Psoas muscle (tissue), 8 donors: Measurements from ENCODE around the gene DAND5. TPM values are rescaled to one million over a fixed set of nuclear protein-coding genes. Genes with fewer than 3 reads are reported as not detected.

Source experiments
- ATAC-seq, 4 donors: fragments of 200-7000 bp; cut with Tn5 transposase; one replicate each; pipeline ENCODE4 v1.9.1; 2020; ENCODE audit warnings: moderate library complexity in 3 of 4, mild to moderate bottlenecking in 2 of 4
- DNase-seq, 2 donors: peaks; one replicate each; pipeline ENCODE4 v3.0.0-alpha.2; 2020
- H3K27ac ChIP-seq: fragments of 200-600 bp; one replicate; pipeline ENCODE4 v1.8.0; 2022
- H3K27me3 ChIP-seq, 3 donors: fragments of 200-600 bp in 1 of 3; one replicate each; pipeline versions ENCODE4 v1.6.1 to v1.8.0; 2013 to 2022; ENCODE audit warnings: low read length in 2 of 3, mild to moderate bottlenecking in 2 of 3, moderate library complexity in 1 of 3; ENCODE audit not compliant: insufficient read depth in 3 of 3
- H3K36me3 ChIP-seq, 2 donors: fragments of 200-600 bp in 1 of 2; one replicate each; pipeline versions ENCODE4 v1.6.1 to v1.8.0; 2013 to 2022; ENCODE audit warnings: low read depth in 1 of 2, mild to moderate bottlenecking in 1 of 2, moderate library complexity in 1 of 2; ENCODE audit not compliant: insufficient read depth in 1 of 2
- H3K4me1 ChIP-seq: fragments of 200-600 bp; one replicate; pipeline ENCODE4 v1.8.0; 2022
- H3K4me3 ChIP-seq: fragments of 200-600 bp; one replicate; pipeline ENCODE4 v1.8.0; 2022; ENCODE audit warnings: mild to moderate bottlenecking
- H3K9me3 ChIP-seq: fragments of 200-600 bp; one replicate; pipeline ENCODE4 v1.8.0; 2022
- WGBS, 3 donors: extraction: QIAGEN DNeasy Blood & Tissue Kit; methylation state at CpG; one replicate each; pipeline versions ENCODE4 v1.1.6 to v1.1.7; 2013; 5-methylcytosine and 5-hydroxymethylcytosine counted together
- intact Hi-C, 2 donors: fragments of 100-400 bp; cut with DNase I; formaldehyde crosslinking; loops; one replicate each; pipeline versions ENCODE4 v1.11.0 to v1.14.2; 2022
- polyA plus RNA-seq, 3 donors: library from polyadenylated mRNA; stranded (reverse); fragments of 200-250 nt; gene quantifications; one replicate each; pipeline ENCODE4 v1.2.3, GENCODE V29; 2013
- total RNA-seq, 4 donors: library from RNA; stranded (reverse); fragmentation: NEBNext Ultra II Directional in 2 of 4; extraction: Animal tissue kit (Norgen Biotek cat#: 25700) in 2 of 4; gene quantifications; one replicate each; pipeline versions ENCODE4 v1.2.1 to v1.2.4, GENCODE V29; 2021 to 2023
- TF ChIP-seq, protein P1 (sequence below): fragments of 200-600 bp; IDR thresholded peaks from one replicate; pipeline ENCODE4 v1.8.0; 2022; ENCODE audit warnings: antibody characterized with exemption
- donor health status: healthy with polysubstance abuse.
- donor health status: DM: no; HTN: no; CAD: no; lungs with moderate emphysema.
- donor health status: Bipolar disorder and iron deficiency.
- donor health status: healthy.
- donor health status: DM: yes; HTN: yes; CAD: no.
- donor health status: DM: no; HTN: no; CAD: no.
- donor health status: DM: no; HTN: no; CAD: no.
- donor health status: DM: yes; HTN: yes; CAD: no.

DAND5 gene
- total and polyA plus RNA-seq, 7 donors: 0.26 TPM; not detected in 6

GRCh38 chr19:13018035-13018914 lies 48.9 kb downstream of the DAND5 start:
- Histone ChIP-seq H3K27me3 (no peaks in the 10 kb centered on the region), H3K4me1 (peaks cover 73% of the 10 kb centered on the region), H3K27ac (peak overlapping the region; percentile 99), H3K36me3 (no peaks in the 10 kb centered on the region), H3K9me3 (no peaks in the 10 kb centered on the region), H3K4me3 (peak overlapping the region; percentile 57)
- TF ChIP-seq, protein P1, sequence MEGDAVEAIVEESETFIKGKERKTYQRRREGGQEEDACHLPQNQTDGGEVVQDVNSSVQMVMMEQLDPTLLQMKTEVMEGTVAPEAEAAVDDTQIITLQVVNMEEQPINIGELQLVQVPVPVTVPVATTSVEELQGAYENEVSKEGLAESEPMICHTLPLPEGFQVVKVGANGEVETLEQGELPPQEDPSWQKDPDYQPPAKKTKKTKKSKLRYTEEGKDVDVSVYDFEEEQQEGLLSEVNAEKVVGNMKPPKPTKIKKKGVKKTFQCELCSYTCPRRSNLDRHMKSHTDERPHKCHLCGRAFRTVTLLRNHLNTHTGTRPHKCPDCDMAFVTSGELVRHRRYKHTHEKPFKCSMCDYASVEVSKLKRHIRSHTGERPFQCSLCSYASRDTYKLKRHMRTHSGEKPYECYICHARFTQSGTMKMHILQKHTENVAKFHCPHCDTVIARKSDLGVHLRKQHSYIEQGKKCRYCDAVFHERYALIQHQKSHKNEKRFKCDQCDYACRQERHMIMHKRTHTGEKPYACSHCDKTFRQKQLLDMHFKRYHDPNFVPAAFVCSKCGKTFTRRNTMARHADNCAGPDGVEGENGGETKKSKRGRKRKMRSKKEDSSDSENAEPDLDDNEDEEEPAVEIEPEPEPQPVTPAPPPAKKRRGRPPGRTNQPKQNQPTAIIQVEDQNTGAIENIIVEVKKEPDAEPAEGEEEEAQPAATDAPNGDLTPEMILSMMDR: no peak
- intact Hi-C loops: loop anchor here in 1 of 2 donors (2.0 kb wide), 1 partner anchor 21 kb away; no protein-coding TSS in a partner anchor
- ATAC-seq (peak in 1 of 4 donors; percentile 21), DNase-seq (peak; percentile 78 to 84)
- WGBS, 3 donors: 11 to 25% (median 14%) methylated on average over 18 to 20 of the region's 21 CpGs

GRCh38 chr19:13019332-13019731 lies 50.0 kb downstream of the DAND5 start:
- DNase-seq: no peak
- Histone ChIP-seq H3K27me3 (no peaks in the 10 kb centered on the region), H3K4me3 (peak overlapping the region; percentile 57), H3K9me3 (no peaks in the 10 kb centered on the region), H3K4me1 (peaks cover 78% of the 10 kb centered on the region), H3K36me3 (no peaks in the 10 kb centered on the region), H3K27ac (peak overlapping the region; percentile 99)
- TF ChIP-seq, protein P1: no peak
- no peak for ATAC-seq
- WGBS, 3 donors: 29 to 55% (median 38%) methylated on average over 4 of the region's 4 CpGs
- intact Hi-C loops: loop anchor here in 1 of 2 donors (2.0 kb wide), 1 partner anchor 23 kb away; no protein-coding TSS in a partner anchor

GRCh38 chr19:13020002-13020414 lies 50.6 kb downstream of the DAND5 start:
- Histone ChIP-seq H3K4me1 (peaks cover 80% of the 10 kb centered on the region), H3K4me3 (peak overlapping the region; percentile 57), H3K27ac (peak overlapping the region; percentile 99), H3K36me3 (peaks cover 0 to 1% of the 10 kb centered on the region in 2 donors), H3K27me3 (no peaks in the 10 kb centered on the region), H3K9me3 (no peaks in the 10 kb centered on the region)
- ATAC-seq (no peak), DNase-seq (no peak)
- intact Hi-C loops: no loop called here
- 27 to 48% (median 37%) methylated on average over 7 of the region's 7 CpGs for WGBS, 3 donors
- TF ChIP-seq, protein P1: no peak

DNA sequence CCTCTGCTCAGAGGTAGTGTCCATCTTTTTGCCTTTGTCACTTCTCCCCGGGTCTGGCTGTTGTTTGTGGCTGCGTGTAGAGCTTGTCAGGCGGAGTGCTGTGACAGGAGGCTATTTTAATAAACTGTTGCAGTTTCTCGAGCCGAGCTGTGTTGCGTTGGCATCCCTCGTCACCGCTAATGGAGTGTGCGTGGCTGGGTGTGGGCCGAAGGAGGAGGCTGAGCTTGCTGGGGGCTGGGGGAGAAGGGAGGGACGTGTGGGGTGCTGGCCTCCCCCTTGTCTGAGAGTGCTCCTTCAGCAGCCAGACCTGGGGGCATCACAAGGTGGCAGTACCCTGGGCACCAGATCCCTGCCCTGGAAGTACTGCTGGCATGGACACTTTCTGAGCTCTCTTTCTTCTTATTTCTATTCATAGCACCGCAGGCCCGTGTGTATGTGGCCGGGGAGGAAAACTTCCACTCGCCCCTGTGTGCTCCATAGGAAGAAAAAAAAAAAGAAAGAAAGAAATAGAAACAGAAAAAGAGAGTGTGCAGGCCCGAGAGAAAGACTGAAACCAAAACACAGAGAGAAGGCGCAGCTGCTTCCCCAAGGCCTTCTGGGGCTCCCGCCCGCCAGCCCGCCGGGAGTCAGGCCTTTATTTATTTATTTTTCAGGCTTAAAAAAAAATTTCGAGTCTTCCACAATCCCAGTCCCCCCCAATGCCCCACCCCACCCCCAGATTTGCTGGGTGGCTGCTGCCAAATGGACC lies 52.9 kb downstream of the DAND5 start:
- Histone ChIP-seq H3K9me3 (no peaks in the 10 kb centered on the region), H3K27me3 (no peaks in the 10 kb centered on the region), H3K36me3 (peaks cover 0 to 8% of the 10 kb centered on the region in 2 donors), H3K4me3 (peak overlapping the region; percentile 64), H3K27ac (peak overlapping the region; percentile 99), H3K4me1 (peaks cover 88% of the 10 kb centered on the region)
- 3 to 13% (median 5%) methylated on average over 22 of the region's 22 CpGs for WGBS, 3 donors
- intact Hi-C loops: no loop called here
- DNase-seq (peak; percentile 63 to 88), ATAC-seq (peak; percentile 57 to 72 (median 70))
- TF ChIP-seq, protein P1: no peak
